ENCODE data around the gene CKM.

- TF ChIP-seq POLR2AphosphoS5 (IDR thresholded peaks at IDR 0.05; ENCODE audit: borderline replicate concordance, low read depth, low read length) (no peak), EZH2 (IDR thresholded peaks at IDR 0.05) (no peak)
These were observed 65.8 kb downstream of the CKM start for GRCh38 chr19:45256836-45257235.

Data from SK-N-MC (cell line).